Measurements from ENCODE around the gene GDF7. TPM values are rescaled to one million over a fixed set of nuclear protein-coding genes. Genes with fewer than 3 reads are reported as not detected.

Gene GDF7
- total and polyA plus RNA-seq, 2 of the 8 experiments (the other 6 are each of a cell fraction or from before 2014, with no cell fraction given): 0.04 to 0.06 TPM

DNA sequence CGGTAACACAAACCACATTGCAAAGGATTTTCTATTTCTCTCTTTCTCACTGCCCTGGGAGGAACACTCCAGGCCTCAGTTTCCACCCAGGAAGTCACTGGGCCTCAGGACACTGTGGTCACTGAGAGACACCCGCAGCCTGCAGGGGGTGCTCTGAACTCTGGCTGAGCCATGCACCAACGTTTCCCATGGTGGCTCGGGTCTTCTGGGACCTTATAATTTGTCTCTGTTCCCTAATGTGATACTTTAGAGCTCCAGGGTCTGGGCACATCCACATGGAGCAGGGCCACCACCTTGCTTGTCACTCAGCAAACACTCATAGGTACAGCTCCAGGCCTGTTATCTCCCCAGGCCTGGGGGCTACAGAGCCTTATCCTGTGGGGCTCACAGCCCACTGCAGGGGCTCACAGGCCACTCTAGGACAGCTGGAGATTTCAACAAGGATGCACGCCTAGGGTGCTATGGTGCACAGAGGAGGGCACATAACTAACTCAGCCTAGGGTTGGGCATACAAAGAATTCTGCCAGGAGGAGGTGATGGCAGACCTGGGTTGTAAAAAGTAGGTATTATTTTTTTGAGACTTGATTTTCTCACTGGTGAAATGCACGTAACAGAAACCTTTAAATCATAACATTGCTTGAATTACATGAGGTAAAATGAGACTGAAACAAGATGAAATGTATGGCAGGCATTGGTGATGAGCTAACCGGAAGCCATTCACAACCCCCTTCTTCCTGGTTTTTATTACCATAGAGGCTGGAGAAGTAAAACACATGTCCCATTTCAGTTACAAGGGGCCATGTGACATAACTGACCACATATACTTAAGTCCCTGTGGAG is 13.0 kb upstream of the GDF7 start:
- H3K9me3 ChIP-seq (ENCODE audit: insufficient read depth in 2 of 2, low read depth in 1 of 2, low read length in 1 of 2): no peaks in the 10 kb centered on the region
- 84% methylated on average over 7 of the region's 7 CpGs; no CpG with 5 or more reads in 1 of the 2 experiments for WGBS, 2 experiments (ENCODE audit: extremely low coverage in 1 of 2, insufficient coverage in 1 of 2, insufficient read length in 1 of 2, insufficient replicate concordance in 2 of 2, low coverage in 1 of 2, low lambda C conversion rate in 2 of 2, missing lambda C conversion rate in 1 of 2)

More for the DNA sequence above, 13.0 kb upstream of the GDF7 start:
- FAIRE-seq (no peak), DNase-seq (ENCODE audit: low read depth in 1 of 2, low spot score in 2 of 2) (no peak)
- peaks cover 0 to 4% (median under 1%) of the 10 kb centered on the region in 4 experiments; a peak in 4 of 7 replicates for H3K27me3 ChIP-seq (replicated peaks in 1 of 4; ENCODE audit: control insufficient read depth in 3 of 4, extremely low read depth in 1 of 4, insufficient read depth in 3 of 4, low read length in 3 of 4)
- H3K23me2 ChIP-seq (ENCODE audit: low read depth, low read length): peaks cover 7% of the 10 kb centered on the region; the same call in 1 of the 2 replicates
- ChIA-PET CTCF (ENCODE audit: partially characterized antibody) (interaction anchor here (0.7 to 5.1 kb wide), 12 partner anchors 7 to 1285 kb away, joined by 3 to 63 read pairs (median 4); no protein-coding TSS in a partner anchor), POLR2A (ENCODE audit: partially characterized antibody) (interaction anchor here (1.2 kb wide), 1 partner anchor 169 kb away, joined by 3 read pairs; the partner anchor contains the start of gene LDAH)
- H3K79me2 ChIP-seq (ENCODE audit: control insufficient read depth in 1 of 2, insufficient read depth in 2 of 2, low read length in 2 of 2): no peaks in the 10 kb centered on the region
- H4K5ac ChIP-seq (ENCODE audit: insufficient read length, low read depth, low read length): no peak overlapping the region
- H4K91ac ChIP-seq (replicated peaks; ENCODE audit: insufficient read length, low read length): no peak overlapping the region
- H3K4ac ChIP-seq (replicated peaks; ENCODE audit: insufficient read length, low read depth, low read length): no peak overlapping the region
- H3K79me1 ChIP-seq (ENCODE audit: low read depth, low read length): no peaks in the 10 kb centered on the region
- H2BK20ac ChIP-seq (ENCODE audit: low read length): no peak overlapping the region
- no peak overlapping the region for H3K56ac ChIP-seq (replicated peaks; ENCODE audit: insufficient read length, low read depth, low read length)
- no peak overlapping the region for H3K23ac ChIP-seq (ENCODE audit: insufficient read length)
- H2AK5ac ChIP-seq (ENCODE audit: low read depth, low read length): no peak overlapping the region
- H2BK12ac ChIP-seq (ENCODE audit: low read depth, low read length): no peak overlapping the region
- H3K4me2 ChIP-seq (ENCODE audit: insufficient read depth in 1 of 2, low read depth in 2 of 2, low read length in 2 of 2): no peak overlapping the region
- H3K4me3 ChIP-seq (ENCODE audit: extremely low read depth in 1 of 4, insufficient read depth in 2 of 4, low read depth in 3 of 4, low read length in 4 of 4): no peak overlapping the region
- H3K14ac ChIP-seq (ENCODE audit: insufficient read length): no peak overlapping the region
- H2AFZ ChIP-seq (ENCODE audit: low read length): no peak overlapping the region
- no peak overlapping the region for H3K27ac ChIP-seq (ENCODE audit: low read depth, low read length)
- no peaks in the 10 kb centered on the region for H4K20me1 ChIP-seq (replicated peaks in 1 of 2; ENCODE audit: control insufficient read depth in 1 of 2, insufficient read depth in 2 of 2, low read length in 2 of 2)
- no peak overlapping the region for H2BK15ac ChIP-seq (ENCODE audit: low read length)
- peaks cover 5 to 16% (median 7%) of the 10 kb centered on the region in 4 experiments; a peak in 6 of 7 replicates for H3K4me1 ChIP-seq (replicated peaks in 1 of 4; ENCODE audit: control insufficient read depth in 3 of 4, insufficient read depth in 4 of 4, low read length in 3 of 4)
- no peak overlapping the region for H3K9ac ChIP-seq (replicated peaks in 1 of 4; ENCODE audit: extremely low read depth in 1 of 4, low read depth in 3 of 4, low read length in 3 of 4)
- no peak overlapping the region for H2BK120ac ChIP-seq (replicated peaks; ENCODE audit: low read depth, low read length)
- TF ChIP-seq JUN (IDR thresholded peaks at IDR 0.05; ENCODE audit: low read depth, low read length): no peak
- TF ChIP-seq, protein P1, sequence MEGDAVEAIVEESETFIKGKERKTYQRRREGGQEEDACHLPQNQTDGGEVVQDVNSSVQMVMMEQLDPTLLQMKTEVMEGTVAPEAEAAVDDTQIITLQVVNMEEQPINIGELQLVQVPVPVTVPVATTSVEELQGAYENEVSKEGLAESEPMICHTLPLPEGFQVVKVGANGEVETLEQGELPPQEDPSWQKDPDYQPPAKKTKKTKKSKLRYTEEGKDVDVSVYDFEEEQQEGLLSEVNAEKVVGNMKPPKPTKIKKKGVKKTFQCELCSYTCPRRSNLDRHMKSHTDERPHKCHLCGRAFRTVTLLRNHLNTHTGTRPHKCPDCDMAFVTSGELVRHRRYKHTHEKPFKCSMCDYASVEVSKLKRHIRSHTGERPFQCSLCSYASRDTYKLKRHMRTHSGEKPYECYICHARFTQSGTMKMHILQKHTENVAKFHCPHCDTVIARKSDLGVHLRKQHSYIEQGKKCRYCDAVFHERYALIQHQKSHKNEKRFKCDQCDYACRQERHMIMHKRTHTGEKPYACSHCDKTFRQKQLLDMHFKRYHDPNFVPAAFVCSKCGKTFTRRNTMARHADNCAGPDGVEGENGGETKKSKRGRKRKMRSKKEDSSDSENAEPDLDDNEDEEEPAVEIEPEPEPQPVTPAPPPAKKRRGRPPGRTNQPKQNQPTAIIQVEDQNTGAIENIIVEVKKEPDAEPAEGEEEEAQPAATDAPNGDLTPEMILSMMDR (IDR thresholded peaks at IDR 0.05; ENCODE audit: control extremely low read depth in 1 of 3, insufficient read depth in 1 of 3, low read depth in 1 of 3, low read length in 3 of 3): peak in 1 of 3 experiments; percentile 6; a peak in 1 of 4 replicates
- H4K8ac ChIP-seq (ENCODE audit: extremely low read depth, insufficient read depth, low read length): no peak overlapping the region
- H3K36me3 ChIP-seq (ENCODE audit: control insufficient read depth in 2 of 4, insufficient read depth in 4 of 4, low read length in 3 of 4): no peaks in the 10 kb centered on the region
- no peak overlapping the region for H3K18ac ChIP-seq (ENCODE audit: extremely low read depth, low read length)
- no peak overlapping the region for H2BK5ac ChIP-seq (ENCODE audit: low read depth, low read length)

Data from H1 (cell line).